HG03139 (cell line): ENCODE data around the gene PCYOX1L.

Experiments
- ATAC-seq: cut with Tn5 transposase; IDR thresholded peaks from one replicate; pipeline ENCODE4 v1.9.1; 2021; ENCODE audit not compliant: unreplicated experiment

PCYOX1L gene

GRCh38 chr5:149357370-149358293 is at the start of gene PCYOX1L:
TSS of gene PCYOX1L (plus strand) at chr5:149358046. CDS start at chr5:149358069, 23 bp downstream.
- ATAC-seq = peak; percentile 99

- ATAC-seq = no peak
Observed at GRCh38 chr5:149309354-149309753, 48.5 kb upstream of the PCYOX1L start.

GRCh38 chr5:149310488-149310887 is 47.4 kb upstream of the PCYOX1L start:
- no peak for ATAC-seq

- ATAC-seq = no peak
Observed at GRCh38 chr5:149310947-149311658, 46.7 kb upstream of the PCYOX1L start.

- ATAC-seq = no peak
Observed at GRCh38 chr5:149313151-149313841, 44.5 kb upstream of the PCYOX1L start.

GRCh38 chr5:149314571-149315111 is 43.2 kb upstream of the PCYOX1L start:
- ATAC-seq = no peak

- no peak for ATAC-seq
Observed at GRCh38 chr5:149315753-149316152, 42.1 kb upstream of the PCYOX1L start.

- peak; percentile 63 for ATAC-seq
Observed at GRCh38 chr5:149317281-149318048, 40.4 kb upstream of the PCYOX1L start.

GRCh38 chr5:149319174-149319573 is 38.7 kb upstream of the PCYOX1L start:
- no peak for ATAC-seq

- no peak for ATAC-seq
Observed at GRCh38 chr5:149320791-149321330, 37.0 kb upstream of the PCYOX1L start.

GRCh38 chr5:149322518-149322917 is 35.3 kb upstream of the PCYOX1L start:
- ATAC-seq = no peak

GRCh38 chr5:149323210-149323609 is 34.6 kb upstream of the PCYOX1L start:
- no peak for ATAC-seq

GRCh38 chr5:149323621-149324205 is 34.1 kb upstream of the PCYOX1L start:
- ATAC-seq = no peak

- no peak for ATAC-seq
Observed at GRCh38 chr5:149324641-149325040, 33.2 kb upstream of the PCYOX1L start.

GRCh38 chr5:149325166-149325735 is 32.6 kb upstream of the PCYOX1L start:
- no peak for ATAC-seq

- ATAC-seq = no peak
Observed at GRCh38 chr5:149325894-149326293, 32.0 kb upstream of the PCYOX1L start.

GRCh38 chr5:149326611-149327010 is 31.2 kb upstream of the PCYOX1L start:
- no peak for ATAC-seq

- ATAC-seq = no peak
Observed at GRCh38 chr5:149328177-149328576, 29.7 kb upstream of the PCYOX1L start.

- ATAC-seq = no peak
Observed at GRCh38 chr5:149333711-149334443, 24.0 kb upstream of the PCYOX1L start.
